Stomach (tissue), 9 donors: ENCODE measurements around the gene CRYL1. TPM values are rescaled to one million over a fixed set of nuclear protein-coding genes. Genes with fewer than 3 reads are reported as not detected.

ENCODE experiments used
- DNase-seq, 2 donors: peaks; one replicate each; pipeline versions ENCODE4 v3.0.0 to v3.0.0-alpha.2; 2013 to 2019
- H3K27ac ChIP-seq, 5 donors: fragments of 200-600 bp in 4 of 5; sonication (generic) in 4 of 5; one replicate each; pipeline ENCODE4 v1.5.1; 2013 to 2019; ENCODE audit warnings: mild to moderate bottlenecking in 1 of 5, moderate library complexity in 1 of 5
- H3K27me3 ChIP-seq, 3 donors: fragments of 200-600 bp; sonication (generic); one replicate each; pipeline ENCODE4 v1.5.1; 2017 to 2019; ENCODE audit warnings: mixed run types in 1 of 3
- H3K36me3 ChIP-seq, 4 donors: fragments of 200-600 bp; sonication (generic); 1 replicate in 3 of 4; 2 replicates in 1 of 4; pipeline ENCODE4 v1.5.1; 2016 to 2019
- H3K4me1 ChIP-seq, 4 donors: fragments of 200-600 bp; sonication (generic); one replicate each; pipeline ENCODE4 v1.5.1; 2016 to 2019
- H3K4me3 ChIP-seq, 4 donors: fragments of 200-600 bp; sonication (generic) in 3 of 4; one replicate each; pipeline ENCODE4 v1.5.1; 2016 to 2019; ENCODE audit warnings: mild to moderate bottlenecking in 1 of 4
- H3K9me3 ChIP-seq, 4 donors: fragments of 200-600 bp; sonication (generic); one replicate each; pipeline ENCODE4 v1.5.1; 2016 to 2019
- CTCF ChIP-seq, 7 experiments: fragments of 450-650 bp in 4 of 7; fragments of 200-600 bp in 3 of 7; sonication (generic) in 3 of 7; IDR thresholded peaks; one replicate each; pipeline ENCODE4 v1.5.1; 2016 to 2019; ENCODE audit warnings: antibody characterized with exemption in 7 of 7, control low read depth in 2 of 7, mild to moderate bottlenecking in 1 of 7
- EP300 ChIP-seq: sonication (generic); formaldehyde crosslinking; IDR thresholded peaks from one replicate; pipeline ENCODE4 v1.6.1; 2017; ENCODE audit warnings: antibody characterized with exemption
- POLR2A ChIP-seq, 4 donors: fragments of 450-650 bp; IDR thresholded peaks; one replicate each; pipeline ENCODE4 v1.6.1; 2016; ENCODE audit warnings: antibody characterized with exemption in 4 of 4, control low read depth in 2 of 4, mild to moderate bottlenecking in 1 of 4, moderate library complexity in 1 of 4
- POLR2AphosphoS5 ChIP-seq, 3 donors: sonication (generic); formaldehyde crosslinking; IDR thresholded peaks; one replicate each; pipeline ENCODE4 v1.6.1; 2016; ENCODE audit warnings: antibody characterized with exemption in 3 of 3
- WGBS, 5 donors: extraction: QIAGEN DNeasy Blood & Tissue Kit in 3 of 5; methylation state at CpG; one replicate each; pipeline versions ENCODE4 v1.1.5 to v1.1.7; 2013 to 2018; 5-methylcytosine and 5-hydroxymethylcytosine counted together
- intact Hi-C: fragments of 100-400 bp; cut with DNase I; formaldehyde crosslinking; loops from one replicate; pipeline ENCODE4 v1.15.1; 2023; ENCODE audit warnings: low total_unique reads
- polyA plus RNA-seq, 3 donors: library from polyadenylated mRNA; stranded (reverse); fragments of 200-250 nt; gene quantifications; one replicate each; pipeline ENCODE4 v1.2.3, GENCODE V29; 2013
- total RNA-seq, 5 donors: library from RNA; depleted of rRNA; stranded (reverse); fragments of >200 nt; gene quantifications; one replicate each; pipeline versions ENCODE4 v1.1.0 to v1.2.3, GENCODE V29; 2014 to 2016
- donor health status: healthy with polysubstance abuse.
- donor health status: Bipolar disorder and iron deficiency.
- donor health status: healthy.

CRYL1 gene
- total and polyA plus RNA-seq, 8 donors = 11.6 to 112 (median 38.0) TPM

DNA sequence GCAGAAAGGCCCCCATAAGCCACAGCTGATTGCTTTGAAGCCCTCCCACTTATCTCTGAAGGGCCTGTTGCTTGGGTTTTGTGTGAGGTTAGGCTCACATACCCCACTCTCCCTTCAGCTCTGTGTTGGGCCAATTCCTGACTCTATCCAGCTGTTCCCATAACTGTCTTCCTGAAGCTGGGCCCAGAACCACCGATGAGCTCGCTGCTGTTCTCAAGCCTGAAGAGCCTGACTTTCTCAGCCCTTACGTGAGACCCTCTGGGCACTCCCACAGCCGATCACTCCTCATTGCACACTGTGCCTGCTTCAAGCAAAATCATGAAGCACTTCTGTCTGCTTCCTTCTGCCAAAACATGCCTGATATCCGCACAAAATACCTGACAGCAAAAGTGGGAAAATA lies 124.1 kb downstream of the CRYL1 start:
- Histone ChIP-seq H3K4me1 (no peaks in the 10 kb centered on the region), H3K9me3 (no peaks in the 10 kb centered on the region), H3K4me3 (no peak overlapping the region), H3K27me3 (no peaks in the 10 kb centered on the region), H3K36me3 (peaks cover 0 to 41% (median 29%) of the 10 kb centered on the region in 4 donors), H3K27ac (no peak overlapping the region)
- peak; percentile 10 to 57 for DNase-seq
- no peak for TF ChIP-seq EP300
- TF ChIP-seq CTCF (IDR thresholded peaks at IDR 0.05) = no peak
- TF ChIP-seq POLR2A (IDR thresholded peaks at IDR 0.05) = no peak
- TF ChIP-seq POLR2AphosphoS5 (IDR thresholded peaks at IDR 0.05) = no peak
- intact Hi-C loops = no loop called here
- 69 to 93% (median 88%) methylated on average over 5 of the region's 5 CpGs for WGBS, 5 donors

DNA sequence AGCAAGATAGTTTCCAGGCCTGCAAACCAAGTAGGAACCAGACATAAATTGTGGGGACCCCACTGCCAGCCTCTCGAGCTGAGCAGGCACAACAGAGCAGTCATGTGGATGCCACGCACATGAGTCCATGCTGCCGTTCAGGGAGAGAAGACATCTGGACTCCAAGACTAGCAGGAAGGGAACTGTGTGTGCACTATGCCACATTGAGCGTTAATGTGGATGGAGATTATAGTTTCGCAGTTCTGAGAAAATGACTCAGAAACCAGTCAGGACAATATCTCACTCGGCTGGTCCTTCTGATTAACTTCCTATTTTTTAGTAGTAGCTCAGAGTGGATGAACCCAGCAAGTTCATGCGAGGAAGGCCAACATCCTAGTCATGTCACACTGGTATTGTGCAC lies 124.9 kb downstream of the CRYL1 start:
- WGBS, 5 donors = 58 to 67% (median 62%) methylated on average over 7 of the region's 7 CpGs
- TF ChIP-seq POLR2AphosphoS5 (IDR thresholded peaks at IDR 0.05) = no peak
- no peak for TF ChIP-seq CTCF (IDR thresholded peaks at IDR 0.05)
- TF ChIP-seq EP300 = no peak
- TF ChIP-seq POLR2A (IDR thresholded peaks at IDR 0.05) = no peak
- Histone ChIP-seq H3K9me3 (no peaks in the 10 kb centered on the region), H3K27me3 (no peaks in the 10 kb centered on the region), H3K4me1 (no peaks in the 10 kb centered on the region), H3K27ac (no peak overlapping the region), H3K4me3 (no peak overlapping the region), H3K36me3 (peaks cover 0 to 40% (median 26%) of the 10 kb centered on the region in 4 donors)
- DNase-seq = peak in 1 of 2 donors; percentile 3
- intact Hi-C loops = no loop called here

- intact Hi-C loops = no loop called here
- Histone ChIP-seq H3K4me1 (no peaks in the 10 kb centered on the region), H3K4me3 (no peak overlapping the region), H3K9me3 (no peaks in the 10 kb centered on the region), H3K36me3 (peaks cover 0 to 33% (median 22%) of the 10 kb centered on the region in 4 donors), H3K27me3 (no peaks in the 10 kb centered on the region), H3K27ac (no peak overlapping the region)
- 92 to 98% (median 95%) methylated on average over 4 of the region's 4 CpGs for WGBS, 5 donors
- peak in 1 of 2 donors; percentile 18 for DNase-seq
- TF ChIP-seq EP300 (no peak), POLR2AphosphoS5 (IDR thresholded peaks at IDR 0.05) (no peak), POLR2A (IDR thresholded peaks at IDR 0.05) (no peak), CTCF (IDR thresholded peaks at IDR 0.05) (no peak)
Observed at GRCh38 chr13:20399961-20400360, 125.7 kb downstream of the CRYL1 start.

GRCh38 chr13:20399515-20399914 lies 126.1 kb downstream of the CRYL1 start:
- Histone ChIP-seq H3K27me3 (no peaks in the 10 kb centered on the region), H3K36me3 (peaks cover 0 to 28% (median 19%) of the 10 kb centered on the region in 4 donors), H3K4me3 (no peak overlapping the region), H3K27ac (no peak overlapping the region), H3K4me1 (no peaks in the 10 kb centered on the region), H3K9me3 (no peaks in the 10 kb centered on the region)
- intact Hi-C loops = no loop called here
- TF ChIP-seq EP300 = no peak
- no peak for TF ChIP-seq POLR2AphosphoS5 (IDR thresholded peaks at IDR 0.05)
- TF ChIP-seq CTCF (IDR thresholded peaks at IDR 0.05) = no peak
- no peak for TF ChIP-seq POLR2A (IDR thresholded peaks at IDR 0.05)
- DNase-seq = peak in 1 of 2 donors; percentile 4
- 83 to 92% (median 89%) methylated on average over 5 of the region's 5 CpGs for WGBS, 5 donors
